Measurements from ENCODE around the gene P4HA1.
"Not testable (repeated sequence)": the region's sequence is repeated elsewhere in the genome, so short reads cannot be mapped to it uniquely, and the experiment has no call there.

The P4HA1 gene

DNA sequence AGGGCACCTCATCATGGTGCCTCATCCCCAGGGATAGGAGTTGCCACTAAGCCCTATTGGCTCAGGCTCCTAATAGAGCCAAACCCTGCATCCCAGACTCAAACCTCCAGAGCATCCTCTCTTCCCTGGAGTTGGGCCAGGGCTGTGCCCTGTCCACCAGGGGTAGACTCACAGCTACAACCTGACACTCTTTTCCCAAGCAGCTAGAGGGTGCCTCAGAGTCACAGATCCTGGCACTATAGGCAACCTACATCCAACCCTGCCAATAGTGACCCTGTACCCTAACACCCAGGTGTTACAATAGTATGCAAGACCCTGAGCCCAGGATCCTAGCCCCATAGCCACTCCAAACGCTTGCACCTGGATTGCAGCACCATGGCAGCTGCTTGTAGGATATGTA, 78.0 kb downstream of the P4HA1 start:
- no peak for DNase-seq (ENCODE audit: low spot score)
- TF ChIP-seq, protein P1, sequence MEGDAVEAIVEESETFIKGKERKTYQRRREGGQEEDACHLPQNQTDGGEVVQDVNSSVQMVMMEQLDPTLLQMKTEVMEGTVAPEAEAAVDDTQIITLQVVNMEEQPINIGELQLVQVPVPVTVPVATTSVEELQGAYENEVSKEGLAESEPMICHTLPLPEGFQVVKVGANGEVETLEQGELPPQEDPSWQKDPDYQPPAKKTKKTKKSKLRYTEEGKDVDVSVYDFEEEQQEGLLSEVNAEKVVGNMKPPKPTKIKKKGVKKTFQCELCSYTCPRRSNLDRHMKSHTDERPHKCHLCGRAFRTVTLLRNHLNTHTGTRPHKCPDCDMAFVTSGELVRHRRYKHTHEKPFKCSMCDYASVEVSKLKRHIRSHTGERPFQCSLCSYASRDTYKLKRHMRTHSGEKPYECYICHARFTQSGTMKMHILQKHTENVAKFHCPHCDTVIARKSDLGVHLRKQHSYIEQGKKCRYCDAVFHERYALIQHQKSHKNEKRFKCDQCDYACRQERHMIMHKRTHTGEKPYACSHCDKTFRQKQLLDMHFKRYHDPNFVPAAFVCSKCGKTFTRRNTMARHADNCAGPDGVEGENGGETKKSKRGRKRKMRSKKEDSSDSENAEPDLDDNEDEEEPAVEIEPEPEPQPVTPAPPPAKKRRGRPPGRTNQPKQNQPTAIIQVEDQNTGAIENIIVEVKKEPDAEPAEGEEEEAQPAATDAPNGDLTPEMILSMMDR (conservative IDR thresholded peaks at IDR 0.05; ENCODE audit: low read depth): no peak
- POLR2A ChIA-PET (ENCODE audit: low non-redundant PET): no interaction called here
- H3K27ac ChIP-seq: no peak overlapping the region
- CTCF ChIA-PET: no interaction called here

DNA sequence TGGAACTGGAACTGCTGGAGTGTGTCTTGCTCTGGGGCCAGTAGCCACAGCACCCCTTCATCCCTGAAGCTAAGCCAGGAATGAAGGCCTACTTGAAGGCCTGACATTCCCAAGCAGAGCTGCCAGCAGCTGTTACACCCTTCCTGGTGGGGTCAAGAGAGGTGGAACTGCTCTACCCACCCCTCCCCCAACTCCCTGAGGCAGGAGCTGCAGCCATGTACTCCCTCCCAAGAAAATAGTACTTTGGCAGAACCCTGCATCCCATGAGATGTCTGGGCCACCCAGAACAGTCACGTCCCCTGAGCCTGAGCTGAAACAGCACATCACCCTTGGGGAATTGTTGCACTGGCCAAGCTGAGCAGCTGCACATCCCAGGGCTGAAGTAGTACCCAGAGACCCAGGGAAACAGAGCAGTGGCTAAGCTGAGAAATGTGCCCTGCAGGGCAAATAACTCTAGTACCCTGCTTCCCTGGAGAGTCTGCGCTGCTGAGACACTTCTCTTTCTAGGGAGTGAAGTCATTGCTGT, 78.6 kb downstream of the P4HA1 start:
- ChIA-PET POLR2A (ENCODE audit: low non-redundant PET) (no interaction called here), CTCF (no interaction called here)
- TF ChIP-seq, protein P1 (conservative IDR thresholded peaks at IDR 0.05; ENCODE audit: low read depth): no peak
- peak overlapping the region; percentile 13; the same call in 1 of the 2 replicates for H3K27ac ChIP-seq
- no peak for DNase-seq (ENCODE audit: low spot score)

- CTCF ChIA-PET: no interaction called here
- TF ChIP-seq, protein P1 (conservative IDR thresholded peaks at IDR 0.05; ENCODE audit: low read depth): no peak
Measured at GRCh38 chr10:73015779-73016178, 80.9 kb downstream of the P4HA1 start.

DNA sequence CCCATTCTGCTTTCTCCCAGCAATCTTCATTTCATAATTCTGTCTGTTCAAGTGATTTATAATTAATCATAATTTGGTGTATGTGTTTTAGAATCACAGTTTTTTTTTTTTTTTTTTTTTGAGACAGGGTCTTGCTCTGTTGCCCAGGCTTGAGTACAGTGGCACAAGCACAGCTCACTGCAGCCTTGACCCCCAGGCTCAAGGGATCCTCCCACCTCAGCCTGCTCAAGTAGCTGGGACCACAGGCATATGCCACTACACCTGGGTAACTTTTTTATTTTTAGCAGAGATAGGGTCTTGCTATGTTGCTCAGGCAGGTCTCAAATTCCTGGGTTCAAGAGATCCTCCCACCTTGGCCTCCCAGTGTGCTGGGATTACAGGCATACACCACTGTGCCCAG, 92.8 kb downstream of the P4HA1 start:
- TF ChIP-seq, protein P1 (conservative IDR thresholded peaks at IDR 0.05; ENCODE audit: low read depth): no peak
- H3K27ac ChIP-seq: no peak overlapping the region
- no peak for DNase-seq (ENCODE audit: low spot score)
- POLR2A ChIA-PET (ENCODE audit: low non-redundant PET): no interaction called here
- CTCF ChIA-PET: interaction anchor here (0.6 kb wide), 2 partner anchors 49 to 368 kb away, joined by 3 to 4 read pairs; no protein-coding TSS in a partner anchor

More at GRCh38 chr10:73015779-73016178, 80.9 kb downstream of the P4HA1 start:
- POLR2A ChIA-PET (ENCODE audit: low non-redundant PET): no interaction called here
- DNase-seq (ENCODE audit: low spot score): no peak
- no peak overlapping the region for H3K27ac ChIP-seq

- ChIA-PET POLR2A (ENCODE audit: low non-redundant PET) (no interaction called here), CTCF (interaction anchor here (0.5 to 0.6 kb wide), 2 partner anchors 21 to 92 kb away, joined by 3 to 6 read pairs; no protein-coding TSS in a partner anchor)
Measured at GRCh38 chr10:73000973-73001372, 95.7 kb downstream of the P4HA1 start.

GRCh38 chr10:72997099-72997498, 99.6 kb downstream of the P4HA1 start:
- no peak for DNase-seq (ENCODE audit: low spot score)
- POLR2A ChIA-PET (ENCODE audit: low non-redundant PET): interaction anchor here (0.6 kb wide), 1 partner anchor 611 kb away, joined by 4 read pairs; no protein-coding TSS in a partner anchor
- CTCF ChIA-PET: interaction anchor here (0.6 kb wide), 1 partner anchor 1080 kb away, joined by 3 read pairs; no protein-coding TSS in a partner anchor
- H3K27ac ChIP-seq: no peak overlapping the region
- TF ChIP-seq, protein P1 (conservative IDR thresholded peaks at IDR 0.05; ENCODE audit: low read depth): no peak

More at GRCh38 chr10:73000973-73001372, 95.7 kb downstream of the P4HA1 start:
- no peak overlapping the region for H3K27ac ChIP-seq
- no peak for DNase-seq (ENCODE audit: low spot score)
- TF ChIP-seq, protein P1 (conservative IDR thresholded peaks at IDR 0.05; ENCODE audit: low read depth): no peak

GRCh38 chr10:72995459-72995858, 101.2 kb downstream of the P4HA1 start:
- POLR2A ChIA-PET (ENCODE audit: low non-redundant PET); DNase-seq (ENCODE audit: low spot score); H3K27ac ChIP-seq; CTCF ChIA-PET: not testable (repeated sequence)

- DNase-seq (ENCODE audit: low spot score); POLR2A ChIA-PET (ENCODE audit: low non-redundant PET); CTCF ChIA-PET; H3K27ac ChIP-seq: not testable (repeated sequence)
Measured at GRCh38 chr10:72989771-72990170, 106.9 kb downstream of the P4HA1 start.

- H3K27ac ChIP-seq; DNase-seq (ENCODE audit: low spot score); POLR2A ChIA-PET (ENCODE audit: low non-redundant PET): not testable (repeated sequence)
- CTCF ChIA-PET: interaction anchor here (0.6 kb wide), 1 partner anchor 26 kb away, joined by 4 read pairs; no protein-coding TSS in a partner anchor
Measured at GRCh38 chr10:72984618-72985017, 112.0 kb downstream of the P4HA1 start.

Data from RWPE1 (cell line).